ENCODE measurements around the gene COL27A1. TPM values are rescaled to one million over a fixed set of nuclear protein-coding genes. Genes with fewer than 3 reads are reported as not detected.

Gene COL27A1
- 13.9 TPM for polyA plus RNA-seq (2013, experiment 1 of 2)
- 13.5 TPM for polyA plus RNA-seq (2013, experiment 2 of 2)

DNA sequence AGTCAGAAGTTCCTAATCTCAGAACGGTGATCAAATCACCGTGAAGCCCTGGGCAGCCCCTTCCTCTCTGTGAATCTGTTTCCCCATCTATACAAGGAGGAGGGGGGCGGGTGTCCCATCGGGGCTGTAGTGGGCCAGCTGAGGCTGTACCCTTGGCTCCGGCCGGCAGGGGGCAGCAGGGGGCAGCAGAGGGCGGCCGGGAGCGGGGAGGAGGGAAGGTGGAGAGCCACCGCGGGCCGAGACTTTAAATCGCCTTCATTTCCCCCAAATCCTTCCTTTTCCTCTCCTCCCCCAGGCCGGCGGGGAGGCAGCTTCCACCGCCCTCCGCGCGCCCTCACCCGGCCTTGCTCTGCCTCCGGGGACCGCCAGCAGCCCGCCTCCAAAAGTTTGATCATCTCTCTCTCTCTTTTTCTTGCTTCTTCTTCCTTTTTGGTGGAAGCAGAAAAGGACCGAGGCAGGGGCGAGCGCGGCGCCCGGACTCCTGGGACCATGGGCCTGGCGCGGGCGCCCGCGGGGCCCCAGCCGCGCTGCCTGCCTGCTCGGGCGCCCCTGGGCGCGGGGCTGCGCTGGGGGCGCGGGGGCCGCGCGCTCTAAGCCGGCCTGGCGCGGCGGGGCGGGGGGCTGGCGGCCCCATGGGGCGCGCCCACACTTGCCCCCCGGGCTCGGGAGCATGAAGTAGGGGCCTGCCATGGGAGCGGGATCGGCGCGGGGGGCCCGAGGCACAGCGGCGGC lies at the start of gene COL27A1:
Gene COL27A1, plus strand, starts transcription at position 275 of the 732 bp plus-strand sequence. Its CDS starts 414 bp downstream, at position 689.
- DNase-seq: peak; percentile 90
- no CpG with 5 or more reads among the region's 63 CpGs for WGBS (ENCODE audit: extremely low coverage, insufficient coverage, low lambda C conversion rate)

DNA sequence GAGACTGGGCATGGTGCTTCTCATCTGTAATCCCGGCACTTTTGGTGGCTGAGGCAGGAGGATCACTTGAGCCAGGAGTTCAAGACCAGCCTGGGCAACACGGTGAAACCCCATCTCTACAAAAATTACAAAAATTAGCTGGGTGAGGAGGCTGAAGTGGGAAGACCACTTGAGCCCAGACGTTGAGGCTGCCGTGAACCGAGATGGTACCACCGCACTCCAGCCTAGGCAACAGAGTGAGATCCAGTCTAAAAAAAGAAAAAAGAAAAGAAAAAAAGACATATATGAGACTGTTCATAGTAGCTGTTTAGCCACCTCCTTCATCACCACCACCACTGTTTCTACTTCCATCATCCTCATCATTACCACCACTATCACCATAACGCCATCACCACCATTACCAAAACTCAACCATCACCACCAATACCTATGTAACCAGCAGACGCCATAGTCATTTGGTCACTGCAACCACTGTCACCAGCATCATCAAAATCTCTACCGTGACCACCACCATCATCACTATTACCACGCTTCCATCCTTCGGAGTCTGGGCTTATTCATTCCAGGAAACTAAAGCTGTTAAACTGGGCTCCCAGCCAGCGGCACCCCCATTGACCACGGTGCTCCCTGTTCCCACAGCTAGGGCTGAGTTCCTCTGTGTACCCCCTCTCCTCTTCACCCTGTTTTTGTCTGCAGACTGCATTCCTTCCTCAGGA lies 47.9 kb upstream of the COL27A1 start:
- Histone ChIP-seq H3K4me3 (ENCODE audit: low read length) (no peak overlapping the region), H3K18ac (ENCODE audit: low read length) (no peak overlapping the region), H2BK5ac (ENCODE audit: low read length) (no peak overlapping the region), H3K27me3 (ENCODE audit: insufficient read depth, low read length, poor library complexity) (no peaks in the 10 kb centered on the region), H3K79me2 (ENCODE audit: control insufficient read depth, insufficient read depth, low read length) (no peaks in the 10 kb centered on the region), H3K4me1 (ENCODE audit: control insufficient read depth, low read depth, low read length) (no peaks in the 10 kb centered on the region), H3K79me1 (ENCODE audit: low read length) (no peaks in the 10 kb centered on the region), H3K9ac (ENCODE audit: low read length) (no peak overlapping the region), H3K23ac (ENCODE audit: low read length) (no peak overlapping the region), H4K5ac (ENCODE audit: low read length) (no peak overlapping the region), H2AK5ac (ENCODE audit: low read length) (no peak overlapping the region), H3K56ac (ENCODE audit: low read length) (no peak overlapping the region), H2BK120ac (ENCODE audit: low read depth, low read length) (no peak overlapping the region), H4K8ac (ENCODE audit: low read depth, low read length) (no peak overlapping the region), H3K4me2 (ENCODE audit: low read length) (no peak overlapping the region), H3K4ac (ENCODE audit: low read depth, low read length) (no peak overlapping the region), H3K36me3 (ENCODE audit: control insufficient read depth, insufficient read depth, low read length) (no peaks in the 10 kb centered on the region), H3K27ac (ENCODE audit: low read depth, low read length) (no peak overlapping the region), H2BK15ac (replicated peaks; ENCODE audit: low read depth) (no peak overlapping the region)
- no peak for DNase-seq
- 100% methylated on average over 1 of the region's 13 CpGs for WGBS (ENCODE audit: extremely low coverage, insufficient coverage, low lambda C conversion rate)

More for the DNA sequence above, at the start of gene COL27A1:
- Histone ChIP-seq H3K4ac (ENCODE audit: low read depth, low read length) (peak within 1 kb of the TSS; percentile 75), H3K18ac (ENCODE audit: low read length) (peak within 1 kb of the TSS; percentile 94), H2AK5ac (ENCODE audit: low read length) (peak within 1 kb of the TSS; percentile 98), H3K56ac (ENCODE audit: low read length) (peak within 1 kb of the TSS; percentile 90), H2BK5ac (ENCODE audit: low read length) (no peak within 1 kb of the TSS), H4K5ac (ENCODE audit: low read length) (no peak within 1 kb of the TSS), H3K9ac (ENCODE audit: low read length) (peak within 1 kb of the TSS; percentile 87), H4K8ac (ENCODE audit: low read depth, low read length) (no peak within 1 kb of the TSS), H3K23ac (ENCODE audit: low read length) (peak within 1 kb of the TSS; percentile 92), H3K79me1 (ENCODE audit: low read length) (peaks cover 11% of the 10 kb centered on the region), H2BK15ac (replicated peaks; ENCODE audit: low read depth) (no peak within 1 kb of the TSS), H3K79me2 (ENCODE audit: control insufficient read depth, insufficient read depth, low read length) (peaks cover 13% of the 10 kb centered on the region), H2BK120ac (ENCODE audit: low read depth, low read length) (peak within 1 kb of the TSS; percentile 38), H3K4me3 (ENCODE audit: low read length) (peak within 1 kb of the TSS; percentile 84), H3K4me2 (ENCODE audit: low read length) (peak within 1 kb of the TSS; percentile 100), H3K4me1 (ENCODE audit: control insufficient read depth, low read depth, low read length) (peaks cover 16% of the 10 kb centered on the region), H3K27ac (ENCODE audit: low read depth, low read length) (peak within 1 kb of the TSS; percentile 2), H3K36me3 (ENCODE audit: control insufficient read depth, insufficient read depth, low read length) (no peaks in the 10 kb centered on the region), H3K27me3 (ENCODE audit: insufficient read depth, low read length, poor library complexity) (peaks cover 5% of the 10 kb centered on the region)

DNA sequence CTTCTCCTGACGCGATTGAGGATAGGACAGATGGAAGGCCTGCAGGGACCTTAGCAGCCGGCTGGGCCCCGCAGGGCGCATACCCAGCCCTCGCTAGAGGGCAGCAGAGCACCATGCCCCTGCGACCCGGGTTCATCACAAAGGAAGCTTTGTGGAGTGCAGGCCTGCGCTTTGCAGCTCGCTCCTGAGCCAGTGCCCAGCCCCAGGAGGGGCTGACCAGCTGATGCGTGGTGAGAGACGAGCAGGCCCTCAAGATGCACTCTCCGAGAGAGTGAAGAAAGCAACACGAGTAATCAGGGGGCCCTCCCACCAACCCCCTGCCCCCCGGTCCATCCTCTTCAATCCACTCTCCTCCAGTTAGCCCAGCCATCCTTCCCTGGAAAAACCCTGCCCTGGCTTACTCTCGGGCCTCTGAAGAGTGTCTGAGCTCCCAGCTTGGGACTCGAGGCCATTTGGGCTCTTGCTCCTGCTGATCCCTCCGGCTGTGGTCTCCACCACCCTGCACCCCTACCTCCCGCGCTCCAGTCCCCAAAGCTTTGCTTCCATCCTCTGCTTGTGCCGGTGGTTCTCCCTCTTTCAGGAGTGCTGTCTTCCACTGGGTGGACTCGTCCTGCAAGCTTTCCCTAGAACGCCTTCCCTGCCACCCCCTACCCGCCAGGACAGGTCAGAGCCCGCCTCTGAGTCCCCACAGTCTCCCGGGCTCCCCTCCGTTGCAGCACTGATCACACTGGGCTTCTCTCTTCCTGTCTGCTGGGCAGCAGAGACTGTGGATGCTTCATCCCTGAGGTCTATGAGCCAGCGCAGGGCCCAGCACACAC lies 47.1 kb upstream of the COL27A1 start:
- Histone ChIP-seq H3K9ac (ENCODE audit: low read length) (no peak overlapping the region), H2BK15ac (replicated peaks; ENCODE audit: low read depth) (no peak overlapping the region), H4K5ac (ENCODE audit: low read length) (no peak overlapping the region), H3K4ac (ENCODE audit: low read depth, low read length) (no peak overlapping the region), H4K8ac (ENCODE audit: low read depth, low read length) (no peak overlapping the region), H2BK5ac (ENCODE audit: low read length) (no peak overlapping the region), H3K27ac (ENCODE audit: low read depth, low read length) (no peak overlapping the region), H3K79me1 (ENCODE audit: low read length) (no peaks in the 10 kb centered on the region), H3K4me1 (ENCODE audit: control insufficient read depth, low read depth, low read length) (no peaks in the 10 kb centered on the region), H3K27me3 (ENCODE audit: insufficient read depth, low read length, poor library complexity) (no peaks in the 10 kb centered on the region), H3K23ac (ENCODE audit: low read length) (no peak overlapping the region), H3K4me3 (ENCODE audit: low read length) (no peak overlapping the region), H3K56ac (ENCODE audit: low read length) (peak overlapping the region; percentile 44), H3K36me3 (ENCODE audit: control insufficient read depth, insufficient read depth, low read length) (no peaks in the 10 kb centered on the region), H3K79me2 (ENCODE audit: control insufficient read depth, insufficient read depth, low read length) (no peaks in the 10 kb centered on the region), H3K4me2 (ENCODE audit: low read length) (no peak overlapping the region), H2AK5ac (ENCODE audit: low read length) (no peak overlapping the region), H3K18ac (ENCODE audit: low read length) (no peak overlapping the region), H2BK120ac (ENCODE audit: low read depth, low read length) (no peak overlapping the region)
- peak; percentile 90 for DNase-seq
- no CpG with 5 or more reads among the region's 28 CpGs for WGBS (ENCODE audit: extremely low coverage, insufficient coverage, low lambda C conversion rate)

DNA sequence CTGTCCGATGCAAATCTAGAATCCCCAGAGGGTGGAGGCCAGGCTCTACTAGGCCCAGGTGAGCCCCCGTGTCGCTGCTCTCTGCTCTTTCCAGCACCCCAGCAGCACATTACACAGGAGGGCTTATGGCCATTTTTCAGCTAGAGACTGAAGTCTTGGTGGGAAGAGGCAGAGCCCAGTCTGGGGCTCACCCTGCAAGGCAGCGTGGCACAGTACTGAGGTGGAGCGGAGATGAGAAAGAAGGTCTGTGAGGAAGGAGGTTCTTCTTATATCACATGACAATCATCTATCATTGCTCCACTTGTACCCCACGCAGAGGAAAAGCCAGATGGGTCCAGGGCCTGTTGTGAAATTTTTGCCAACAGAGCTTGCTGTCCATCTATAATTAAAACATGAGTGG lies 46.2 kb upstream of the COL27A1 start:
- Histone ChIP-seq H2AK5ac (ENCODE audit: low read length) (no peak overlapping the region), H3K9ac (ENCODE audit: low read length) (no peak overlapping the region), H3K4me3 (ENCODE audit: low read length) (no peak overlapping the region), H3K79me2 (ENCODE audit: control insufficient read depth, insufficient read depth, low read length) (no peaks in the 10 kb centered on the region), H3K18ac (ENCODE audit: low read length) (no peak overlapping the region), H4K8ac (ENCODE audit: low read depth, low read length) (no peak overlapping the region), H3K27me3 (ENCODE audit: insufficient read depth, low read length, poor library complexity) (no peaks in the 10 kb centered on the region), H3K27ac (ENCODE audit: low read depth, low read length) (no peak overlapping the region), H3K4ac (ENCODE audit: low read depth, low read length) (no peak overlapping the region), H2BK120ac (ENCODE audit: low read depth, low read length) (no peak overlapping the region), H3K4me1 (ENCODE audit: control insufficient read depth, low read depth, low read length) (no peaks in the 10 kb centered on the region), H2BK15ac (replicated peaks; ENCODE audit: low read depth) (no peak overlapping the region), H3K23ac (ENCODE audit: low read length) (no peak overlapping the region), H3K56ac (ENCODE audit: low read length) (no peak overlapping the region), H3K79me1 (ENCODE audit: low read length) (no peaks in the 10 kb centered on the region), H4K5ac (ENCODE audit: low read length) (no peak overlapping the region), H3K4me2 (ENCODE audit: low read length) (no peak overlapping the region), H3K36me3 (ENCODE audit: control insufficient read depth, insufficient read depth, low read length) (no peaks in the 10 kb centered on the region), H2BK5ac (ENCODE audit: low read length) (no peak overlapping the region)
- DNase-seq: no peak
- WGBS (ENCODE audit: extremely low coverage, insufficient coverage, low lambda C conversion rate): no CpG with 5 or more reads among the region's 6 CpGs

DNA sequence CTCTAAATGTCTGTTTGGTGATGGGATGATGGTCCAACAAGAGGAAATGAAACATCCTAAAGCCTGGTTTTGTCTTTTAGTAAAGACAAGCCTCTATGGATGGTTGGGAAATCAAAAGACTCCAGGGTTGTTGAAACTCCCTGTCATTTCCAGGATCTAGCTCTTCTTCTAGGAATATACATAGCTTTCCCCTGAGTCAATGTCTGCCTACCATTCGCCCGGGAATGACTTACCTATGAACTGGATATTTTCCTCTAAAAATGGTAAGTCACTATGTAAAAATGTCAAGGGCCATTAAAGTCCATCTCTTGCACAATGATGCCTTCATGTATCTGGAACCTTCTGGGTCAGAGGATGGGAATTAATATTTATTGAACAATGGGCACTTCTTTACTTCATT lies 45.2 kb upstream of the COL27A1 start:
- no peak overlapping the region for H2BK120ac ChIP-seq (ENCODE audit: low read depth, low read length)
- no peak overlapping the region for H3K56ac ChIP-seq (ENCODE audit: low read length)
- no peak overlapping the region for H3K18ac ChIP-seq (ENCODE audit: low read length)
- no peak overlapping the region for H3K4ac ChIP-seq (ENCODE audit: low read depth, low read length)
- H3K23ac ChIP-seq (ENCODE audit: low read length): no peak overlapping the region
- no peaks in the 10 kb centered on the region for H3K27me3 ChIP-seq (ENCODE audit: insufficient read depth, low read length, poor library complexity)
- H3K36me3 ChIP-seq (ENCODE audit: control insufficient read depth, insufficient read depth, low read length): no peaks in the 10 kb centered on the region
- no peak overlapping the region for H2BK5ac ChIP-seq (ENCODE audit: low read length)
- no peak overlapping the region for H3K4me3 ChIP-seq (ENCODE audit: low read length)
- DNase-seq: no peak
- no peaks in the 10 kb centered on the region for H3K4me1 ChIP-seq (ENCODE audit: control insufficient read depth, low read depth, low read length)
- H3K27ac ChIP-seq (ENCODE audit: low read depth, low read length): no peak overlapping the region
- no CpG with 5 or more reads among the region's 2 CpGs for WGBS (ENCODE audit: extremely low coverage, insufficient coverage, low lambda C conversion rate)
- no peak overlapping the region for H4K5ac ChIP-seq (ENCODE audit: low read length)
- no peak overlapping the region for H2BK15ac ChIP-seq (replicated peaks; ENCODE audit: low read depth)
- H3K4me2 ChIP-seq (ENCODE audit: low read length): no peak overlapping the region
- no peak overlapping the region for H2AK5ac ChIP-seq (ENCODE audit: low read length)
- H4K8ac ChIP-seq (ENCODE audit: low read depth, low read length): no peak overlapping the region
- no peak overlapping the region for H3K9ac ChIP-seq (ENCODE audit: low read length)
- H3K79me1 ChIP-seq (ENCODE audit: low read length): no peaks in the 10 kb centered on the region
- H3K79me2 ChIP-seq (ENCODE audit: control insufficient read depth, insufficient read depth, low read length): no peaks in the 10 kb centered on the region
